Neural cell (in vitro differentiated cells): Measurements from ENCODE around the gene MEP1A. TPM values are rescaled to one million over a fixed set of nuclear protein-coding genes. Genes with fewer than 3 reads are reported as not detected.

Source experiments
- H2AFZ ChIP-seq: fragments of 200-600, 300-800 bp; sonication (generic), shearing (Covaris generic); 2 replicates; pipeline ENCODE4 v1.6.0; 2014; ENCODE audit warnings: low read depth, mild to moderate bottlenecking, antibody characterized with exemption, low read length, moderate library complexity
- H3F3A ChIP-seq: fragments of 200-600 bp; shearing (Covaris generic); 2 replicates; pipeline ENCODE4 v1.6.1; 2016; ENCODE audit warnings: mild to moderate bottlenecking, moderate library complexity, mixed read lengths, antibody characterized with exemption, low read length; ENCODE audit not compliant: insufficient read depth, poor library complexity, severe bottlenecking
- H3K27ac ChIP-seq: fragments of 200-600, 300-800 bp; sonication (generic), shearing (Covaris generic); 2 replicates; pipeline ENCODE4 v1.5.1; 2014; ENCODE audit warnings: mild to moderate bottlenecking, low read length, moderate library complexity
- H3K27me3 ChIP-seq: fragments of 300-800, 200-600 bp; sonication (generic), shearing (Covaris generic); 2 replicates; pipeline ENCODE4 v1.6.0; 2014; ENCODE audit warnings: mild to moderate bottlenecking, low read depth, low read length, moderate library complexity; ENCODE audit not compliant: insufficient read depth
- H3K36me3 ChIP-seq: fragments of 300-800, 200-600 bp; sonication (generic), shearing (Covaris generic); 2 replicates; pipeline ENCODE4 v1.5.1; 2014; ENCODE audit warnings: mild to moderate bottlenecking, antibody characterized with exemption, low read length, moderate library complexity; ENCODE audit not compliant: insufficient read depth
- H3K4me2 ChIP-seq: fragments of 300-800, 200-600 bp; sonication (generic), shearing (Covaris generic); 2 replicates; pipeline ENCODE4 v1.6.0; 2014; ENCODE audit warnings: mild to moderate bottlenecking, low read length
- H3K4me3 ChIP-seq: fragments of 300-800, 200-600 bp; sonication (generic), shearing (Covaris generic); 2 replicates; pipeline ENCODE4 v1.5.1; 2014; ENCODE audit warnings: mild to moderate bottlenecking, low read length, moderate library complexity
- H3K79me2 ChIP-seq: fragments of 200-600 bp; shearing (Covaris generic); replicated peaks from 2 replicates; pipeline ENCODE4 v1.6.0; 2014; ENCODE audit warnings: mild to moderate bottlenecking, low read length, moderate library complexity; ENCODE audit not compliant: insufficient read depth
- H3K9ac ChIP-seq: fragments of 300-800, 200-600 bp; sonication (generic), shearing (Covaris generic); 2 replicates; pipeline ENCODE4 v1.6.1; 2016; ENCODE audit warnings: mild to moderate bottlenecking, low read length, mixed read lengths
- H3K9me2 ChIP-seq: fragments of 200-600 bp; shearing (Covaris generic); 2 replicates; pipeline ENCODE4 v1.6.1; 2016; ENCODE audit warnings: mild to moderate bottlenecking, low read length, mixed read lengths; ENCODE audit not compliant: insufficient read depth
- H3K9me3 ChIP-seq: fragments of 200-600, 300-800 bp; sonication (generic), shearing (Covaris generic); 2 replicates; pipeline ENCODE4 v1.6.1; 2016; ENCODE audit warnings: mild to moderate bottlenecking, mixed run types, low read length, moderate library complexity, mixed read lengths
- H4K20me1 ChIP-seq: fragments of 200-600 bp; shearing (Covaris generic); 2 replicates; pipeline ENCODE4 v1.6.1; 2016; ENCODE audit warnings: mild to moderate bottlenecking, mixed run types; ENCODE audit not compliant: insufficient read depth
- EP300 ChIP-seq: fragments of 450-650 bp; conservative IDR thresholded peaks from 2 replicates; pipeline ENCODE4 v1.6.1; 2014; ENCODE audit warnings: antibody characterized with exemption, mild to moderate bottlenecking, moderate library complexity; ENCODE audit not compliant: poor library complexity, severe bottlenecking
- EZH2 ChIP-seq: fragments of 200-600, 300-800 bp; shearing (Covaris generic), sonication (generic); IDR thresholded peaks from 2 replicates; pipeline ENCODE4 v1.6.1; 2014; ENCODE audit warnings: antibody characterized with exemption, low read length, borderline replicate concordance, mild to moderate bottlenecking; ENCODE audit not compliant: insufficient read depth, poor library complexity, severe bottlenecking
- MXI1 ChIP-seq: fragments of 450-650 bp; conservative IDR thresholded peaks from 2 replicates; pipeline ENCODE4 v1.6.1; 2014; ENCODE audit warnings: antibody characterized with exemption, mild to moderate bottlenecking; ENCODE audit not compliant: poor library complexity, severe bottlenecking
- POLR2AphosphoS5 ChIP-seq: IDR thresholded peaks from 2 replicates; pipeline ENCODE4 v1.6.1; 2012
- RAD21 ChIP-seq: fragments of 450-650 bp; conservative IDR thresholded peaks from 2 replicates; pipeline ENCODE4 v1.6.1; 2014; ENCODE audit warnings: antibody characterized with exemption, mild to moderate bottlenecking, moderate library complexity
- REST ChIP-seq: IDR thresholded peaks from 2 replicates; pipeline ENCODE4 v1.6.1; 2012; ENCODE audit warnings: borderline replicate concordance
- SMC3 ChIP-seq: fragments of 450-650 bp; conservative IDR thresholded peaks from 2 replicates; pipeline ENCODE4 v1.6.1; 2014; ENCODE audit warnings: antibody characterized with exemption, mild to moderate bottlenecking, moderate library complexity; ENCODE audit not compliant: poor library complexity
- TAF1 ChIP-seq: IDR thresholded peaks from 2 replicates; pipeline ENCODE4 v1.6.1; 2012; ENCODE audit warnings: low read depth
- polyA plus RNA-seq: library from polyadenylated mRNA; depleted of rRNA; stranded (reverse); fragments of >200 nt; gene quantifications from 2 replicates; pipeline ENCODE4 v1.2.3, GENCODE V29; 2014
- TF ChIP-seq, protein P1 (sequence below): fragments of 450-650 bp; IDR thresholded peaks from 2 replicates; pipeline ENCODE4 v1.5.1; 2014; ENCODE audit warnings: antibody characterized with exemption, mild to moderate bottlenecking, moderate library complexity; ENCODE audit not compliant: poor library complexity, severe bottlenecking

The MEP1A gene
- polyA plus RNA-seq, 1 donor from 2014 or later = not detected

DNA sequence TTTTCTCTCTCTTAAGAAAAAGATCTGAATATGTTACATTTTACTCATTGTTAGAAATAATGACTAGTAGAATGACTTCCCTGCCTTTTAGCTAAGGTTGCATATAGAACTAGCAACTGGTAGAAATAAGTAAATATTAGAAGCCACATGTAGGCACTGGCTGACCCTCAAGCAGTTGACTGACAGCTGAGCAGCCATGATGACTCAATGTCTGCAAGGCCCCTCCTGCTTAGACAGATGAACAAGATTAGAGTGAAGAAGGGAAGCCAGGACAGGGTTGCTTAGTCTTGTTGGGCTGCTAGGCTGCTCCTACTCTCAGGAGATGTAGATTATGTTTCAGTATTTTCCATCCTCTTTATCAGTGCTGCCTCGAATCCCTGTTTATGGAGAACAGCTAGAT, 6.5 kb downstream of the MEP1A start:
- Histone ChIP-seq H3K4me2 (no peak overlapping the region), H3K79me2 (no peaks in the 10 kb centered on the region), H3K9ac (no peak overlapping the region), H3K4me3 (no peak overlapping the region), H3K9me3 (no peaks in the 10 kb centered on the region), H3K36me3 (no peaks in the 10 kb centered on the region), H3K27ac (no peak overlapping the region), H3K27me3 (no peaks in the 10 kb centered on the region), H4K20me1 (no peaks in the 10 kb centered on the region), H3F3A (no peaks in the 10 kb centered on the region), H2AFZ (no peak overlapping the region), H3K9me2 (no peaks in the 10 kb centered on the region)
- TF ChIP-seq EP300 (no peak), RAD21 (no peak), POLR2AphosphoS5 (no peak), REST (no peak), SMC3 (no peak), TAF1 (no peak), MXI1 (no peak), EZH2 (no peak)
- TF ChIP-seq, protein P1, sequence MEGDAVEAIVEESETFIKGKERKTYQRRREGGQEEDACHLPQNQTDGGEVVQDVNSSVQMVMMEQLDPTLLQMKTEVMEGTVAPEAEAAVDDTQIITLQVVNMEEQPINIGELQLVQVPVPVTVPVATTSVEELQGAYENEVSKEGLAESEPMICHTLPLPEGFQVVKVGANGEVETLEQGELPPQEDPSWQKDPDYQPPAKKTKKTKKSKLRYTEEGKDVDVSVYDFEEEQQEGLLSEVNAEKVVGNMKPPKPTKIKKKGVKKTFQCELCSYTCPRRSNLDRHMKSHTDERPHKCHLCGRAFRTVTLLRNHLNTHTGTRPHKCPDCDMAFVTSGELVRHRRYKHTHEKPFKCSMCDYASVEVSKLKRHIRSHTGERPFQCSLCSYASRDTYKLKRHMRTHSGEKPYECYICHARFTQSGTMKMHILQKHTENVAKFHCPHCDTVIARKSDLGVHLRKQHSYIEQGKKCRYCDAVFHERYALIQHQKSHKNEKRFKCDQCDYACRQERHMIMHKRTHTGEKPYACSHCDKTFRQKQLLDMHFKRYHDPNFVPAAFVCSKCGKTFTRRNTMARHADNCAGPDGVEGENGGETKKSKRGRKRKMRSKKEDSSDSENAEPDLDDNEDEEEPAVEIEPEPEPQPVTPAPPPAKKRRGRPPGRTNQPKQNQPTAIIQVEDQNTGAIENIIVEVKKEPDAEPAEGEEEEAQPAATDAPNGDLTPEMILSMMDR = no peak

- Histone ChIP-seq H3K9me2 (no peaks in the 10 kb centered on the region), H3K27ac (no peak overlapping the region), H2AFZ (no peak overlapping the region), H3K27me3 (no peaks in the 10 kb centered on the region), H3K36me3 (no peaks in the 10 kb centered on the region), H3K4me3 (no peak overlapping the region), H3K79me2 (no peaks in the 10 kb centered on the region), H4K20me1 (no peaks in the 10 kb centered on the region), H3K9ac (no peak overlapping the region), H3K4me2 (no peak overlapping the region), H3K9me3 (no peaks in the 10 kb centered on the region), H3F3A (no peaks in the 10 kb centered on the region)
- TF ChIP-seq POLR2AphosphoS5 (no peak), EP300 (no peak), REST (no peak), TAF1 (no peak), RAD21 (no peak), SMC3 (no peak)
- TF ChIP-seq, protein P1 = no peak
These were observed 15.6 kb downstream of the MEP1A start for GRCh38 chr6:46808806-46809205.
